ENCODE results near the gene GATA5.

The GATA5 gene

DNA sequence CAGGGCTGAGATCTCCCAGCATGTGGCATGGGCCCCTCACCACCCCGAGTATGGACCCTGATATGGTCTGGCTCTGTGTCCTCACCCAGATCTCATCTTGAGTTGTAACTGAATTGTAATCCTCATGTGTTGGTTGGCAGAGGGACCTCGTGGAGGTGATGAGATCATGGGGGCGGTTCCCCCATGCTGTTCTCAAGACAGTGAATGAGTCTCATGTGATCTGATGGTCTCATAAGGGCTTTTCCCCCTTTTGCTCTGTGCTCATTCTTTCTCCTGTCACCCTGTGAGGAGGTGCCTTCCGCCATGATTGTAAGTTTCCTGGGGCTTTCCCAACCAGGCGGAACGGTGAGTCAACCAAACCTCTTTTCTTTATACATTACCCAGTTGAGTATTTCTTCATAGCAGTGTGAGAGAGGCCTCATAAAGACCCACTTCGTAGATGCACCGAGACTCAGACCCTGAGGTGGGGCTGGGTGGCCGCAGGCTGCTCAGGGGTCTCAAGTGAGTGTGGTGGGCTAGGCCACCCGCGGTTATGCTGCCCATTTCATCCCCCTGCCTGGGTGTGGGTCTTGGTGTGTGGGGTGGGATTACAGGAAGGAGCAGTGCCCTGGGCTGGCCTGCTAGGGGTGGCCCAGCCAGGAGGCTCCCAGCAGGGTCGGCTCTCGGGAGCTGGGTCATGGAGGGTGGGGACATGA, 26.2 kb upstream of the GATA5 start:
- in situ Hi-C loops (cut with HindIII; ENCODE audit: low sequenced_read_pairs), result no loop called here
- TF ChIP-seq, protein P1, sequence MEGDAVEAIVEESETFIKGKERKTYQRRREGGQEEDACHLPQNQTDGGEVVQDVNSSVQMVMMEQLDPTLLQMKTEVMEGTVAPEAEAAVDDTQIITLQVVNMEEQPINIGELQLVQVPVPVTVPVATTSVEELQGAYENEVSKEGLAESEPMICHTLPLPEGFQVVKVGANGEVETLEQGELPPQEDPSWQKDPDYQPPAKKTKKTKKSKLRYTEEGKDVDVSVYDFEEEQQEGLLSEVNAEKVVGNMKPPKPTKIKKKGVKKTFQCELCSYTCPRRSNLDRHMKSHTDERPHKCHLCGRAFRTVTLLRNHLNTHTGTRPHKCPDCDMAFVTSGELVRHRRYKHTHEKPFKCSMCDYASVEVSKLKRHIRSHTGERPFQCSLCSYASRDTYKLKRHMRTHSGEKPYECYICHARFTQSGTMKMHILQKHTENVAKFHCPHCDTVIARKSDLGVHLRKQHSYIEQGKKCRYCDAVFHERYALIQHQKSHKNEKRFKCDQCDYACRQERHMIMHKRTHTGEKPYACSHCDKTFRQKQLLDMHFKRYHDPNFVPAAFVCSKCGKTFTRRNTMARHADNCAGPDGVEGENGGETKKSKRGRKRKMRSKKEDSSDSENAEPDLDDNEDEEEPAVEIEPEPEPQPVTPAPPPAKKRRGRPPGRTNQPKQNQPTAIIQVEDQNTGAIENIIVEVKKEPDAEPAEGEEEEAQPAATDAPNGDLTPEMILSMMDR (IDR thresholded peaks at IDR 0.05; ENCODE audit: low read depth, low read length), result no peak

DNA sequence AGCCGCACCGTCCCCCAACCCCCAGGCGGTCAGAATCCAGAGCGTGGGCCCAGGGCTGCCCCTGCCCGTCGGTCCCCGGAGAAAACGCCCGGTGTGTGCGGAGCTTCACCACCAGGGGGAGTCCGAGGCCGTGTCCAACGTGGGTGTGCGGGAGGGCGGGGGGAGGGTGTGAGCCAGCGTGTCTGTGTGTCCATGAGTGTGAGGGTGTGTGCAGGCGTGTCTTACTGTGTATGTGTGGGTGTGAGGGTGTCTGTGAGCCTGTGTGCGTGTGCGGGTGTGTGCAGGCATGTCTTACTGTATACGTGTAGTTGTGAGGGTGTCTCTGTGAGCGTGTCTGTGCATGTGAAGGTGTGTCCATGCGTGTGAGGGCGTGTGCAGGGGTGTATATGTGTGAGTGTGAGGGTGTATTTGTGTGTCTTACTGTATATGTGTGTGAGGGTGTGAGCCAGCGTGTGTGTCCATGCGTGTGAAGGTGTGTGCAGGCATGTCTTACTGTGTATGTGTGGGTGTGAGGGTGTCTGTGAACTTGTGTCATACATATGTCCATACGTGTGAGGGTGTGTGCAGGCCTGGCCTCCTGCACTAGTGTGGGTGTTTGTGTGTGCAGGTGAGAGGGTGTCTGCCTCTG, 24.6 kb upstream of the GATA5 start:
- peak; percentile 18 for DNase-seq (ENCODE audit: low read depth, low spot score)
- in situ Hi-C loops (cut with HindIII; ENCODE audit: low sequenced_read_pairs), result no loop called here
- H3K4me3 ChIP-seq (ENCODE audit: low read depth, low read length), result no peak overlapping the region
- TF ChIP-seq, protein P1 (IDR thresholded peaks at IDR 0.05; ENCODE audit: low read depth, low read length), result peak; percentile 86

More for the DNA sequence above, 26.2 kb upstream of the GATA5 start:
- no peak overlapping the region for H3K4me3 ChIP-seq (ENCODE audit: low read depth, low read length)
- DNase-seq (ENCODE audit: low read depth, low spot score), result peak; percentile 22

DNA sequence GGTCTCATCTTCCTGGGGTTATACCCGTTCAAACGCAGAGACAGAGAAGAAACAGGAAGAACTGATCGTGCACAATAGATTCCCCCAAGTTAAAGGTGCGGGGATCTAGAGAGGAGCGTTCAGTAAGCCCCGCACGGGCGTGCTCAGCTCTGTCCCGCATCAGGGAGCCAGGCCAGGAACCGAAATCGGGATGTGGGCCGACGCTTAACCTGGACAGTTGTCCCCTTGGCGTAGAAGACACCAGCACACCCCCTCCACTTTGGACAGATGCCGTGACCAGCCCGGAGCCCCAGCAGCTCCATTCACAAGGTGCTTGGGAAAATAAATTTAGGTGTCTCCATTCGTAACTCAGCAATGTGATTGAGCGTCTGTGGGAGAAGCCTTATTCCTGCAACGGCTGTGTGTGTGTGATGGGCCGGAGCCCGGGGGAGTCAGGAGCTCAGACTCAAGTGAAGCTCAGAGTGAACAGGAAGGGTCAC, 24.0 kb upstream of the GATA5 start:
- in situ Hi-C loops (cut with HindIII; ENCODE audit: low sequenced_read_pairs), result no loop called here
- DNase-seq (ENCODE audit: low read depth, low spot score), result no peak
- H3K4me3 ChIP-seq (ENCODE audit: low read depth, low read length), result no peak overlapping the region

DNA sequence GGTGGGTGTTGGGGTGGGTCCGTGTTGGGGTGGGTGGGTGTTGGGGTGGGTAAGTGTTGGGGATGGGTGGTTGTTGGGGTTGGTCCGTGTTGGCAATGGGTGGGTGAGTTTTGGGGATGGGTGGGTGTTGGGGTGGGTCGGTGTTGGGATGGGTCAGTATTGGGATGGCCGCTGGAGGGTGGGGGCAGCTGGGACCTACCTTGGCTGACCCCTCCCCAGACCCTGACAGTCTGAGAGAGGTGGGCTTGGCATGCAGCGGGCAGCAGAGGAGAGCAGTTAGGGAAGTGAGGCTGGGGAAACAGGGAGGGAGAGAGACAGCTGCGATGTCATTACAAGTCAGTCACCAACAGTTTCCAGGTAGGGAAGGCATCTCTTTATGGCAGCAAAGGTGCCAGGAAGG, 23.1 kb upstream of the GATA5 start:
- in situ Hi-C loops (cut with HindIII; ENCODE audit: low sequenced_read_pairs), result no loop called here
- DNase-seq (ENCODE audit: low read depth, low spot score), result no peak
- TF ChIP-seq, protein P1 (IDR thresholded peaks at IDR 0.05; ENCODE audit: low read depth, low read length), result no peak
- H3K4me3 ChIP-seq (ENCODE audit: low read depth, low read length), result no peak overlapping the region

More for the DNA sequence above, 24.0 kb upstream of the GATA5 start:
- TF ChIP-seq, protein P1 (IDR thresholded peaks at IDR 0.05; ENCODE audit: low read depth, low read length), result no peak

DNA sequence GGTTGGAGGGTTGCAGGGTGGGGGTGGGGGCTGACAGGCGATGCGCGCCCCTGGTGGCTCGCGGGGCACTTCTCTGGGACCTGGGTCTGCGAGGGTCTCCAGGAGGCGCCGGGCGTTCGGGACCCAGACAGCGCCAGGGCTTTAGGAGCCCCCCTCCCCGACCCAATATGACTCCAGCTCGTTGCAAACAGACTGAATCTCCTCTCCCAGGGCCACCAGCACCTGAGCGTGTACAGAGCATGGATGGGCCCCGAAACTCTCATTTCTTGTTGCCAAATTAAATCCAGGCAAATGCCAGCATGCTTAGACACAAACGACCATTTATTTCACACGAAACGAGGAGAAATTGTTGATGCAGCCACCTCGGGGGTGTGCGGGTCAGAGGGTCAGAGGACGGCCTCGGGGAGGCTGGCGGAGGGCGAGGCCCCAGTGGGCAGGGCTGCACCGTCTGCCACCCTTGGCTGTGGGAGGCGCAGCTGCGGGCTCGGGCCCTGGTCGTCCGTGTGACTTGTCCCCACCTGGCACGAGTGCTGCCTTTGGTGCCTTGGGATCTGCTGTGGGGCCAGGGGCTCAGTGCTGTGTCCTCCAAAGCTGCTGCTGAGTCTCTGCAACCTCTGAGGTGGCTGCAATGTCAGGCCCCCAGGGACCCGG, 20.9 kb upstream of the GATA5 start:
- no peak for DNase-seq (ENCODE audit: low read depth, low spot score)
- H3K4me3 ChIP-seq (ENCODE audit: low read depth, low read length), result no peak overlapping the region
- TF ChIP-seq, protein P1 (IDR thresholded peaks at IDR 0.05; ENCODE audit: low read depth, low read length), result peak; percentile 56
- in situ Hi-C loops (cut with HindIII; ENCODE audit: low sequenced_read_pairs), result no loop called here

DNA sequence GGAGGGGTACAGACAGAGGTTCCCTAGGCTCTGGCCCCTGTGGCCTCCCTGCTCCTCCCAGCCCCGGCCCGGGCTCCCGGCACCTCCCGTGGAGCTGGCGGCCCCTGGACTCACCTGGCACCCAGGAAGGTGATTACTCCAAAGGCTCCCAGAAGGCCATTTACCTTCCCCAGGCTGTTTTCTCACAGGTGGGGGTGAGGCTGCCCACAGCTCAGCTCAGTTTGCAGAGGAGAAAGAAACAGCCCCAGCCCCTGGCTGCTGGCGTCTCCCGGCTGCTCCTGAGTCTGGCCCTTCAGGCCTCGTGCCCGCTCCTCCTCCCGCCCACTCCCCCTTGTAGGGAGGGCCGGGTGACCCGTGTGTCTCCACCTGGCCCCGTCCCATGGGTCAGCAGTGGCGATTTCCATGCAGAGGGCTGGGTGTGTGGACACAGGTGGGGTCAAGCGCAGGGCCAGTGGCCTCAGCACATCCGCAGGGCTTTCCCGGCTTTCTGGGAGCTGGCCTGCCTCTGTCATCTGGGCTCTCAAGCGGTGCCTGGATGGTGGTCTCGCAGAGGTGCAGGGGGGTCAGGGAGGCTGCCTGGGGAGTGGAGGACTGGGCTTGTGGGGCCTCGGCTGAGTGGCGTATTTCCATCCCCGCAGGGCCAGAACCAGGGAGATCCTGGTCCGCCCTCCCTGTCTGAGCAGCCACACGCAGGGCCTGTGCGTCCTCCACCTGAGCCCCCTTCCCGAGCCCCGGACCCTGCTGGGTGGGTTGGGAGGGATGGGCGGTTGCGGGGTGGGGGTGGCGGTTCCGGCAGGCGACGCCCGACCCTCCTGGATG, 20.2 kb upstream of the GATA5 start:
- H3K4me3 ChIP-seq (ENCODE audit: low read depth, low read length), result no peak overlapping the region
- TF ChIP-seq, protein P1 (IDR thresholded peaks at IDR 0.05; ENCODE audit: low read depth, low read length), result no peak
- in situ Hi-C loops (cut with HindIII; ENCODE audit: low sequenced_read_pairs), result no loop called here
- no peak for DNase-seq (ENCODE audit: low read depth, low spot score)
